DND-41 (cell line): ENCODE measurements around the gene PNMA8A.

Experiments used
- ATAC-seq: fragments of 200-7000 bp; cut with Tn5 transposase; 3 replicates; pipeline ENCODE4 v1.9.1; 2021; ENCODE audit warnings: low read depth; ENCODE audit not compliant: insufficient read depth
- DNase-seq: peaks from one replicate; pipeline ENCODE4 v3.0.0-alpha.2; 2020
- H2AFZ ChIP-seq: 2 replicates; pipeline ENCODE4 v1.6.0; 2012; ENCODE audit warnings: low read depth, low read length
- H3K27ac ChIP-seq: 2 replicates; pipeline ENCODE4 v1.5.1; 2012; ENCODE audit warnings: low read length, inconsistent platforms
- H3K27me3 ChIP-seq: fragments of 200-600 bp; sonication (generic); 2 replicates; pipeline ENCODE4 v1.6.0; 2012; ENCODE audit warnings: low read length, mild to moderate bottlenecking, inconsistent platforms; ENCODE audit not compliant: insufficient read depth, poor library complexity
- H3K36me3 ChIP-seq: 2 replicates; pipeline ENCODE4 v1.5.1; 2012; ENCODE audit warnings: low read length, inconsistent platforms; ENCODE audit not compliant: insufficient read depth
- H3K4me1 ChIP-seq: 2 replicates; pipeline ENCODE4 v1.5.1; 2012; ENCODE audit warnings: mild to moderate bottlenecking, low read length; ENCODE audit not compliant: insufficient read depth
- H3K4me2 ChIP-seq: 2 replicates; pipeline ENCODE4 v1.6.0; 2012; ENCODE audit warnings: mild to moderate bottlenecking, moderate library complexity, low read length, inconsistent platforms; ENCODE audit not compliant: insufficient read depth
- H3K4me3 ChIP-seq, 2 experiments: fragments of 200-600 bp in 1 of 2; shearing (Covaris generic) in 1 of 2; 2 replicates each; pipeline ENCODE4 v1.5.1; 2012 to 2016; ENCODE audit warnings: inconsistent platforms in 2 of 2, low read length in 2 of 2, mild to moderate bottlenecking in 2 of 2, low read depth in 1 of 2, moderate library complexity in 1 of 2
- H3K79me2 ChIP-seq: 2 replicates; pipeline ENCODE4 v1.6.0; 2012; ENCODE audit warnings: low read length, inconsistent platforms; ENCODE audit not compliant: insufficient read depth
- H3K9ac ChIP-seq: 2 replicates; pipeline ENCODE4 v1.6.0; 2012; ENCODE audit warnings: low read depth, mild to moderate bottlenecking, inconsistent platforms, low read length, moderate library complexity
- H3K9me3 ChIP-seq: 2 replicates; pipeline ENCODE4 v1.5.1; 2012; ENCODE audit warnings: low read length, moderate library complexity, mild to moderate bottlenecking, inconsistent platforms; ENCODE audit not compliant: insufficient read depth, severe bottlenecking
- H4K20me1 ChIP-seq: 2 replicates; pipeline ENCODE4 v1.6.0; 2012; ENCODE audit warnings: low read length; ENCODE audit not compliant: insufficient read depth
- CTCF ChIP-seq: IDR thresholded peaks from 2 replicates; pipeline ENCODE4 v1.5.1; 2012; ENCODE audit warnings: borderline replicate concordance, low read length, moderate library complexity, mild to moderate bottlenecking; ENCODE audit not compliant: poor library complexity, severe bottlenecking; ENCODE audit errors: extremely low read depth
- EZH2 ChIP-seq: IDR thresholded peaks from 3 replicates; pipeline ENCODE4 v1.6.1; 2012; ENCODE audit warnings: borderline replicate concordance, low read depth, mild to moderate bottlenecking, moderate library complexity, low read length, inconsistent platforms; ENCODE audit not compliant: severe bottlenecking

Gene PNMA8A

GRCh38 chr19:46494146-46494940, 23.0 kb upstream of the PNMA8A start:
- H3K9me3 ChIP-seq = no peaks in the 10 kb centered on the region
- no peak for TF ChIP-seq EZH2
- no peak for TF ChIP-seq CTCF
- DNase-seq (no peak), ATAC-seq (no peak)
- no peaks in the 10 kb centered on the region for H3K4me1 ChIP-seq
- peaks cover 6% of the 10 kb centered on the region for H4K20me1 ChIP-seq
- no peak overlapping the region for H3K9ac ChIP-seq
- no peak overlapping the region for H3K4me2 ChIP-seq
- no peaks in the 10 kb centered on the region for H3K36me3 ChIP-seq
- H3K4me3 ChIP-seq = no peak overlapping the region
- H3K79me2 ChIP-seq = no peaks in the 10 kb centered on the region
- no peak overlapping the region for H3K27ac ChIP-seq
- H3K27me3 ChIP-seq = peaks cover 9% of the 10 kb centered on the region
- H2AFZ ChIP-seq = no peak overlapping the region

GRCh38 chr19:46493236-46494145, 22.1 kb upstream of the PNMA8A start:
- Histone ChIP-seq H3K4me1 (no peaks in the 10 kb centered on the region), H3K9me3 (no peaks in the 10 kb centered on the region), H4K20me1 (peaks cover 6% of the 10 kb centered on the region), H2AFZ (no peak overlapping the region), H3K9ac (no peak overlapping the region), H3K27ac (no peak overlapping the region), H3K79me2 (no peaks in the 10 kb centered on the region), H3K4me3 (no peak overlapping the region), H3K4me2 (no peak overlapping the region), H3K27me3 (peaks cover 9% of the 10 kb centered on the region), H3K36me3 (no peaks in the 10 kb centered on the region)
- ATAC-seq (no peak), DNase-seq (no peak)
- no peak for TF ChIP-seq CTCF
- TF ChIP-seq EZH2 = no peak

- no peak for TF ChIP-seq EZH2
- TF ChIP-seq CTCF = no peak
- H3K27me3 ChIP-seq = peaks cover 9% of the 10 kb centered on the region
- no peaks in the 10 kb centered on the region for H3K9me3 ChIP-seq
- H3K36me3 ChIP-seq = no peaks in the 10 kb centered on the region
- ATAC-seq (no peak), DNase-seq (no peak)
- no peak overlapping the region for H2AFZ ChIP-seq
- H3K27ac ChIP-seq = no peak overlapping the region
- no peak overlapping the region for H3K4me3 ChIP-seq
- H3K79me2 ChIP-seq = no peaks in the 10 kb centered on the region
- peaks cover 6% of the 10 kb centered on the region for H4K20me1 ChIP-seq
- no peaks in the 10 kb centered on the region for H3K4me1 ChIP-seq
- H3K9ac ChIP-seq = no peak overlapping the region
- no peak overlapping the region for H3K4me2 ChIP-seq
These were observed 21.5 kb upstream of the PNMA8A start for GRCh38 chr19:46492841-46493235.
